ENCODE data around the gene FAM120C.
A peak's percentile ranks its signal among the peaks of the same experiment; 100 is the strongest.

The FAM120C gene, protein sequence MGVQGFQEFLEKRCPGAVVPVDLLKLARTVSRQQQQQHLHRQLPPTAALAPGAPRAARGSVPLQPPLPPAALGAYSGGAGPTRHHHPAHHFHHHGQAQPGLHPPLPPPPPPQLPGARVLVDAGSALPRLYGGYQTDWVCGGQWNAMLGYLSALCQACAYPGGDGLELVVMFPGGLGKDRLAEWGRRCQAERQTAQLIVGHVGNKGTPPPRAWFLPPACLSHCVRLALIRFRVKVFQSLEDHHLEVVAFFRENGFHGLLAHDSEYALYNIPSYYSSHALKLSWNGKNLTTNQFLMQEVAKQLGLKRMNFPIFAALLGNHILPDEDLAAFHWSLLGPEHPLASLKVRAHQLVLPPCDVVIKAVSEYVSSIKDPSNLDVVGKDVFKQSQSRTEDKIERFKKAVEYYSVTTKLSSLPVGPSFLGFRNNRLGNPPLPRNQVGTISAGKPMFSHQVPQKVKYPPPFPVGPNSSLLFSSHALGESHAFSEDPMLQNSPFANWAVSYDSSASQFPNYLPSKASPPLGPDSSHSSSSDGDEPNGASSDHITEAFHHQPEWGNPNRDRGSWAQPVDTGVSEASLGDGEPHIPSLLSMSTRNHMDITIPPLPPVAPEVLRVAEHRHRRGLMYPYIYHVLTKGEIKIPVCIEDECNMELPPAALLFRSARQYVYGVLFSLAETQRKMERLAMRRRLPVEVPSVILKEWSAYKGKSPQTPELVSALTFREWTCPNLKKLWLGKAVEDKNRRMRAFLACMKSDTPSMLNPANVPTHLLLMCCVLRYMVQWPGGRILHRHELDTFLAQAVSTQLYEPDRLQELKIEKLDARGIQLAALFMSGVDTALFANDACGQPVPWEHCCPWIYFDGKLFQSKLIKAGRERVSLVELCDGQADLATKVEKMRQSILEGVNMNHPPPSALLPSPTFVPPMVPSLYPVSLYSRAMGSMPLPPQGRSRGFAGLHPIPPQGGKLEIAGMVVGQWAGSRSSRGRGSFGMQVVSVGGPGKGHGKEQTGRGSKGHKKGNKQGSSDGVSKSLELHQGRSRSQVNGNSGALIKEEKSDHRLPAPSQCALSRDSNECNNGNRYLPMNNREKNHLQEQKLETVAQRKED

GRCh38 chrX:54182864-54183613 lies at the start of gene FAM120C:
Gene FAM120C (minus strand): TSS chrX:54183254. CDS start chrX:54183198, 56 bp downstream.
- peak; percentile 67 for DNase-seq

- DNase-seq, result no peak
These were observed 47.5 kb upstream of the FAM120C start for GRCh38 chrX:54230435-54231148.

DNA sequence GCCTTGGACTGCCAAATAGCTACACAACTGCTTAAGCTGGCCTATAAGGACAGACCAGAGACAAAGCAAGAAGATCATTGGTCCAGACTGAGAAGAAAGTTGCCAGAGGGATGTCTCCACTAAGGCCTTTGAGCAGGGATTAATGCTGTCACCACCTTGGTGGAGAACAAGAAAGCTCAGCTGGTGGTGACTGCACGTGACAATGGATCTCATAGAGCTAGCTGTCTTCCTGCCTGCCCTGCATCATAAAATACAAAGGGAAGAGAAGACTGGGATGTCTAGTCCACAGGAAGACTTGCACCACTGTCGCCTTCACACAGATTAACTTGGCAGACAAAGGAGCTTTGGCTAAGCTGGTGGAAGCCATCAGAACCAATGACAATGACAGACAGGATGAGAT lies 40.5 kb upstream of the FAM120C start:
- no peak for DNase-seq

- no peak for DNase-seq
These were observed 30.5 kb upstream of the FAM120C start for GRCh38 chrX:54213603-54214002.

DNA sequence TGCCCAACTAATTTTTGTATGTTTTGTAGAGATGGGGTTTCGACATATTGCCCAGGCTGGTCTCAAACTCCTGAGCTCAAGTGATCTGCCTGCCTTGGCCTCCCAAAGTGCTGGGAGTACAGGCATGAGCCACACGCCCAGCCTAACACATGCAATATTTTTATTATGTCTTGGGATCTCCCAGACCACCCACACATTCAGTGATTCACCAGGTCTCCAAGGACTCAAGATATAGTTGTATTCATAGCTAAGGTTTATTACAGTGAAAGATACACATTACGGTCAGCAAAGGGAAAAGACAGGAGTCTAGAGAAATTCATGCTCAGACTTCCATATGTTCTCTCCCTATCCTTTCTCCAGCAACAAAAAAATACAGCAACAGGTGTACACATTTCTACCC lies 25.5 kb upstream of the FAM120C start:
- DNase-seq, result no peak

GRCh38 chrX:54198262-54198661 lies 15.2 kb upstream of the FAM120C start:
- no peak for DNase-seq

DNA sequence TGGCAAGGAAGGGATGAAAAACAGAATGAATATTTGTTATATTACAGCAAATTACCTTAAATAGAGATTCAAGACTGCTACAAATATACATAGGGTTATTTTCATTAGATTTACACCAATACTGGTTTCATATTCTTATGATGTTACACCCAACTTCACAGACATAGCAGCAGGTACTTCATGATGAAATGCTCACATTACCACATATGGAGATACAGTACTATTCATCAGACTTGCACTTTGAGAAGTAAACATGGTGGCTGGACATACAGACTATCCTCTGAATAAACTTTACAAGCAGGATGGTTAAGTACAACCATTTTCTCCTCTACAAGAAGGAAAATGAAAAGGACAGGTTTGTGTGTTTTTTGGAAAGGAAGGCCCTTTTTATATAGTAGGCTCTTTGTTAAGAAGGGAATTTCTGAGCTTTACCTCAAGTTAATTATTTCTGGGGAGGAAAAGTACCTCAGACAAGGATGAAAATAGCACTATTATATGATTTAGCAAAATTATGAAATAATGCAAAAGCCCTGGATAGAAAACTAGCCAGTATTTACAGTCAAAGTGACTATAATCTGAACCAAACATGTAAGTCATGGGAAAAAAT lies 12.0 kb upstream of the FAM120C start:
- no peak for DNase-seq

GRCh38 chrX:54193085-54193821 lies 10.2 kb upstream of the FAM120C start:
- DNase-seq, result no peak

DNA sequence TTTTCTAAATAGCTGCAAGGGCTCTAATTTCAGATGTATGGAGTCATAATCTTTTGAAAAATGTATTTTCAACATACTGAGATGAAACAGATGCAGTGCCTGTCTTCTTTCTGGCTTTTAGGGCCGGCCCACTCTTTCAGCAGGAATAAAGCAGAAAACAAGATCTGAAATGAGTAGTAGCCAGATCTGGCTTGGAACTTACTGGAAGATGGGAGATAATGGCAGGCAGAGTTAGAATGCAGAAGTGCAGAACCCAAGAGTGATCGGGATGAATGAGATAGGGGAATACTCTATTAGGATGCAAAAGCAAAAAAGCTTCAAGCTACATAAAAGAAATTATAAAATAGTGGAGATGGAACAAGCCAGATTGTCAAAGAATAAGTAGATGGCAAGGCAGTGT lies 1.4 kb upstream of the FAM120C start:
- DNase-seq, result no peak

GRCh38 chrX:54182194-54182863 lies 725 bp downstream of the FAM120C start:
- DNase-seq, result peak; percentile 42

DNA sequence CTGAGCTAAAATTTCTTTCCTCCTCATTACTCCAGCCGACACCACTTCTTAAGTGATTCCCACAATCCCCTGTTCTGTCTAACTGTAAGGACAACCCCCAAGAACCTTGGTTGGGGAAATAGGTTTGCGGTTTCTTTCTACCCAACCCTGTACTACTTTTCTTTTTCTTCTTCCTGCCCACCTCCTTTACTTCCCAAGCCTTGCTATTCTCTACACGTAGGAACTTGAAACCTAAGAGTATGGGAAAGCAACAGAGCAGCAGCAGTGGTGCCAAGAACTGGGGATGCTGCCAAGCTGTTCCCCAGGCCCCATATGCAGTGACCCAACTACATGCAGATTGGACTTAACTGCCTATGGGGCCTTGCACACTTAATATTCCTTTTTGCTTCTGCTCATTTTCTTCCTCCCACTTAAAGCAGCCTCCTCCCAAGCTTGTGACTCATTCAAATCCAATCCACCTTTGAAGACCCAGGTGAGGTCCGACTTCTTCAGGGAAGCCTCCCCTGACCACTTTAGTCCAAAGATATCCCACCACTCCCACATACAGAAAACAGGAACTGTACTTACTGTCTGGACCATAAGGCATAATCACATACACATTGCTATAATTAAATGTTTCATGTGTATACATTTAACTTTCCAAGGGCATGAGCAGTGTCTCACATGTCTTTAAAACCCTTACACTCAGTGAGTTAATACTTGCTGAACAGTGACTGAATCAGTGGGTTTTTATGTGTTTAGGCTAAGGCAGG lies 1.7 kb downstream of the FAM120C start:
- DNase-seq, result no peak

DNA sequence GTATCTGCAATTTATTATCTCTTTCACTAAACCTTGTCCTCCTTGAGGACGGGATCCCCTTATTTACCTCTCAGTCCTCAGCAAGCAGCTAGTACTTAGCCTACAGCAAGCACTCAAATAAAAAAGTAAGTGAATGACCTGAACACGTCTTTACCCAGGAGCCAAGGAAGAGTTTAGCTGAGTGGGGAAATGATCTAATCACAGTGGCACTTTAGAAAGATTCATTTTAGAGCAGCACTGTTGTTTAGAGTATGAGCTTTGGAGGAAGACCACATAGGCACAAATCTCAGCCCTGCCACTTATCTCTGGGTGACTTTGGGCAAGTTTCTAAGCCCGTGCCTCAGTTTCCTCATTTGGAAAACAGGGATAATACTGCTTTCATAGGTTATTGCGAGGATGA lies 2.7 kb downstream of the FAM120C start:
- DNase-seq, result no peak

DNA sequence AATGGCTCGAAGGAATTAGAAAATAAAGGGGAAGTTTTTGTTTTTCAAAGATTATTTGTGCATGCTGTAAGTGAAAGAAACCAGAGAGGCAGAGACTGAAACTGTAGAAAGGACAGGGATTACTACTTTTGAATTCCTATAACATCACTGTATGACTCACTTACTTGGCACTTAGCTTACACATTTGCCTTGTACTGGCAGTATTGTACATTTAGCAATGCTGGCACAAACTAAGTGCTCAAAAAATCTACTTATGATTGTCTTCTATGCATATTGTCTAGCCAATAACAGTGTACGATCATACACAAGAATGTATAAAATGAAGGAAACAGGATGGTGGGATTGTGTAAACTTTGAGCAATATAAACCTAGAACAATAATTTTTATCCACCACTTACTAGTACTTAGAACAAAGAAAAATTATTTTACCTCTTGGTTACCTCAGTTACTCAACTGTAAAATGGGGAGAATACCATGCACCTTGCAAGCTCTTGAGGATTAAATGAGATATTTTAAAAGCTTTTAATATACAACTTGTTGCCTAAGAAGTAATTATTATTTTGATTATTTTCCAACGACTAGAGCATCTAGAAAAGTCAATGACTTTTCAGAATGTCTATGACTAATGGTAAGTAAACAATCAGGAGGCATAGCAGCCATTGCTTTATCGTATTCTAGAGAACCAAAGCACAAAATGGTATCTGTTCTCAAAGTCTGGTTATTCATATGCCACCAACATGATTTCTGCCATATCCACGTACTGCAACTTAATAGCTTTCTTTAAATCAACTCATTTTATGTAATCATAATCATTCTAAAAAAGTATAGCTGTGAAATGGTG lies 4.7 kb downstream of the FAM120C start:
- no peak for DNase-seq

- DNase-seq, result no peak
These were observed 5.7 kb downstream of the FAM120C start for GRCh38 chrX:54177306-54177705.

- DNase-seq, result no peak
These were observed 9.3 kb downstream of the FAM120C start for GRCh38 chrX:54173791-54174190.

- DNase-seq, result no peak
These were observed 10.6 kb downstream of the FAM120C start for GRCh38 chrX:54172455-54172854.

DNA sequence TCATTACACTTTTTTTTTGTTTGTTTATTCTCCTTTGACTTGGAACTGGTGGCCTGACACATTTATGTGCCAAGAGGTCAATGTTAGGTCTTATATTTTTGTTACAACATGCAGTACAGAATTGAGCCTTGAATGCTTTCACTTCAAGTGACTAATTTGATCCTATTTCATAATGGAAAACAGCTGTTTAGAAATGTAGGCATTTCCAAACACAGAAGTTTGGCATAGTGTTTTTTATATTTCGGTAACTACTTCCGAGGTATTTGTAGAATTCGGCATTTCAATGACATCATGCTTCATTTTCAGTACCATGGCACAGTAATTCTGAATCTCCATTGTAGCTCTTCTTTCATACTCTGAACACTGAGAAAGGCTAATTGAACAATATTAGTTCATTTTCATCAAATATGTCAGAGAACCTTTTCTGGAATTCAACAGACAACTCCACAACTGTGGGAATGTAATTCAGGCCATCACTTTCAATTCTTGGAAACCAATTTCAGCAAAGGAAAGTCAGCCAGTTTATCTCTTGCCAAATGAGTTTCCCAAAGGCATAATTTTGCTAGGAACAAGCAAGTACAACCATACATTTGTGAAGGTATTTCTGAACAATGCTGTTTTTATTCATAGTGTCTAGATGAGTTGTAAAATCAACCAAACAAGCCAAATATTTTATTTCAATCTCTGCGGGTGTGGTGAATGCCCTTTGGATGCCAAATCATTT lies 11.4 kb downstream of the FAM120C start:
- DNase-seq, result no peak

GRCh38 chrX:54171091-54171490 lies 12.0 kb downstream of the FAM120C start:
- DNase-seq, result no peak
